HG02623 (cell line): ENCODE data around the gene CPNE5.

Source experiments
- ATAC-seq: cut with Tn5 transposase; IDR thresholded peaks from one replicate; pipeline ENCODE4 v1.9.1; 2021; ENCODE audit warnings: moderate library complexity; ENCODE audit not compliant: unreplicated experiment

CPNE5 gene

DNA sequence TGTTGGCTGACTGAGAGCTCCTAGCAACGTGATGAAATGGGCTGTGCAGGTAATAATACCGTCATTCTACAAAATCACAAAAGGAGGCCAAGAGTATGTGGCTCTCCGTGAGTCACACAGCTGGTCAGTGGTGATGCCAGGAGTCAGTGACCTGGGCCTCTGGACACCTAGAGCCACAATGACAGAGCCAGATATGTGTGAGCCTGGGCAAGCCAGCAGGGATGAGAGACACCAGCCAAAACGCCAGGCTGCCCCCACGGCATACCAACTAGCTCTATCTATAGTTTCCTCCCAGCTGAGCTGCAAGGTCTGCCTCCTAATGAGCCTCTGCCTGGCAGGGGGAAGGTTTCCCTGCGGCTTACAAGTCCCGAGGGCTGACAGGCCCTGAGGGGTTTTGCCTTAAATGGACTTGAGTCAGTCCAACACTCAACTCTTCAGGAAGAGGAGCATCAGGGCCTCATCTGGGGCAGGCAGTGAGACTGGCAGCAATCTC is 70.0 kb downstream of the CPNE5 start:
- ATAC-seq: no peak

DNA sequence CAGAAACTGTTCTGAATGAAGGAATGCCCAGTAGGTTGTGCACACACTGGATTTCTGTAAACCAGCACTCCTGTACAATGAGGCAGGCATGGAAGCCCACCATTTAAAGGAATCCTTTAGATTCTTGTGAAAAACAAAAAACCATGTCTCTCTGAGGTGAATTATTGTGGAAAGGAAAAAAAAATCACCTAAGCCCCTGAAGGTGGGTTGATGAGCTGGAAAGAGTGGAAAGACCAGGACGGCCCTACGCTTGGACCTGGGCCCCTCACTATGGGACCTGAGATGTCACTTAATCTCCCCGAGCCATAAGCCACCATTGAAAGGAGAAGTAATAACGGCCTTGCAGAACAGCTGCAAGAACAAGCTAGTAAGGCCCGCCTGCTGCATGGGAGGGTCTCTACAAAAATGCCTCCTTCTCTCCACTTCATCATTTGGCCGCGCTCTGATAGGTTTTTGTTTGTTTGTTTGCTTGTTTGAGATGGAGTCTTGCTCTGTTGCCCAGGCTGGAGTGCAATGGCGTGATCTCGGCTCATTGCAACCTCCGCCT is 72.8 kb downstream of the CPNE5 start:
- no peak for ATAC-seq

DNA sequence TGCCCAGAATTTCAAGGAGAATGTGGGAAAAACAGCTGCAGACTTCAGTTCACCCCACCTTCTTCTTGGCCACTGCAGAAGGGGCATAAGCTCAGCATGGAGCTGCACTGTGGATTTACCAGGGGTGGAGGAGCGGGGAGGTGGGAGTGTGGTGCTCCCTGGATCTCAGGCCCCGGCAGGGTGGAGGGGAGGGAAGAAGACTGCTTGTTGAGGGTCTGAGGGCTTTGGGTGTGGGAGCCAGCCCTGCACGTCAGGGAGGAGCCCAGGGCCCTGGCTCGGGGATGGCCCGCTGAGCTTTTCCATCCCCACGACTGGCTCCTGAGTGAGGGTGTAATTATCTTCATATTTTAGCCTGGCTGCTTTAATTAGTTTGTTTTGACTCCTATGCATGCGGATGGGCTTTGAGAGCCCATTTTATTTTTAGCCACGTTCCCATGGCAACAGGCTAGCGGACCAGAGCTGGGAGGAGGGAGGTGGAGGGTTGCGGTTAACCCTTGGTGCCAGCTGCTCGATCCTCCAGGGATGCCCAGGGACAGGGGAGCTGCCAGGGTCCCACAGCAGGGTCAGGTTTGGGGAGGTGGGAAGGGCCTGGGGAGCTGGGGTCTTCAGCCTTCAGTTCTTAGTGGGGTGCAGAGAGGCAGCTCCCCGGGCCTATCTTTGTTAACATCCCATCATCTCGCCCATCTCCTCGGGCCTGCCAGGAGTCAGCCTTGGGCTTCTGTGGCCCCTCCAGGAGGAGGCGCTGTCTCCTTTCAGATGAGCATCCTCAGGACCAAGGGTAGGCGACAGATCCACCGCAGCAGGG is 73.4 kb downstream of the CPNE5 start:
- peak; percentile 72 for ATAC-seq

DNA sequence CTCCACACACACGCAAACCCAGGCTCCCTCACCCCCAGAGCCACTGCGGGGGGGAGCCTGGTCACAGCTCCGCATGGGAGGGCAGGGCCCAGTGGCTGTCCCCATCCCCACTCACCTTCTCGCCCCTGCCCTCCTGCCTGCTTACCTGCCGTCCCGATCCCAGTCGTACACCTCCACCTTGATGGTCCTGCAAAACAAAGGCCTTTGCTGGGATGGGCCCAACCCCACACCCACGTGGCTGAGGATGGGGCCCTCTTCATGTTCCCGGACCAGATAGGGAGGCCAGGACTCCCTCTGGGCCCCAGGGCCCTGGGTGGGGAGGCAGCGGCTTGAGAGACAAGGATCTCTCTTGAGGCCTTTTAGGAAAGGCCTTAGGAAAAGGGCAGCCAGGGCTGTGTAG is 74.1 kb downstream of the CPNE5 start:
- ATAC-seq: no peak

DNA sequence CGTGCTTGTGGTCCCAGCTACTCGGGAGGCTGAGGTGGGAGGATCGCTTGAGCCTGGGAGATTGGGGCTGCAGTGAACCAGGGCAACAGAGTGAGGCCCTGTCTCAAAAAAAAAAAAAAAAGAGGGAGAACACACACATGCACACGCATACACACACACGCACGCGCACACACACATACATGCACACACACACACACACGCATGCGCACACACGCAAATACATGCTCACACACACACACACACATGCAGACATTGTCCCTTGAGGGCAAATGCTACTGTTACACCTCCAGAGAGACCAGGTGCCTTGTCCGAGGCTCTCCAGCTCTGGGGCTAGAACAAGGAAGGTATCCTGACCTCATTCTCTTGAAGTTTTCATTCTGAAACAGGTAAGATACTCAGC is 77.1 kb downstream of the CPNE5 start:
- ATAC-seq: no peak

DNA sequence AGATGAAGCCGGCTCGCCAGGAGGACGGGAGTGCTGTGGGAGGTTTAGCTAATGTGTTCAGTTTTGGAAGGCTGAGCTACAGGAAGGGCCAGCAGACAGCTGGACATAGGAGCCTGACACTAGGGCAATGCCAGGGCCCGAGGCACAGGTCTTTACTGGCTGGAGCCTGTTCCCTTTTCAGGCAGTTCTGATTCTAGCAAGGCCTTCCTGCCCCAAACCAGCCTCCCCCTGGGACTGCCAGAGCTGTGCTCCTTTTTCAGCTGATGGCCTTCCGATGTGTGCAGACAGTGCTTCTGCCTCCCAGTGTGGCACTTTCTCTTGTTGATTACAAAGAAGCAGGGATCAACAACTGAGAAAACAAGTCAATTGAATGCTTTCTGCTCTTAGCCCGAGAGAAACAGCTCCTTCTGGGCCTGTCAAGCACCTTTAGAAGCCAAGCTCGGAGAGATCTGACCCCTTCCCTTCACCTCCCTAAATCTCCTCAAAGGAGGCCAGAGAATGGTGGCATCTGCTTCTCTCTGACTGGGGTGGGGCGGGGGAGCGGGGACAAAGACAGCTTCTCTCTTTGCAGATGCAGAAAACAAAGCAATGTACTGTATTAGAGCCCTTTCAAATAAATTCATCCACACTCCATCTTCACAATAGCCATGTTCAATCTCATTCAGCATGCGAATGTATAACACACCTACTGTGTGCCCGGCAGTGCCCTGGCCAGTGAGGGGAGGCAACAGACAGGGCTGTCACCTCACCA is 78.4 kb downstream of the CPNE5 start:
- no peak for ATAC-seq

DNA sequence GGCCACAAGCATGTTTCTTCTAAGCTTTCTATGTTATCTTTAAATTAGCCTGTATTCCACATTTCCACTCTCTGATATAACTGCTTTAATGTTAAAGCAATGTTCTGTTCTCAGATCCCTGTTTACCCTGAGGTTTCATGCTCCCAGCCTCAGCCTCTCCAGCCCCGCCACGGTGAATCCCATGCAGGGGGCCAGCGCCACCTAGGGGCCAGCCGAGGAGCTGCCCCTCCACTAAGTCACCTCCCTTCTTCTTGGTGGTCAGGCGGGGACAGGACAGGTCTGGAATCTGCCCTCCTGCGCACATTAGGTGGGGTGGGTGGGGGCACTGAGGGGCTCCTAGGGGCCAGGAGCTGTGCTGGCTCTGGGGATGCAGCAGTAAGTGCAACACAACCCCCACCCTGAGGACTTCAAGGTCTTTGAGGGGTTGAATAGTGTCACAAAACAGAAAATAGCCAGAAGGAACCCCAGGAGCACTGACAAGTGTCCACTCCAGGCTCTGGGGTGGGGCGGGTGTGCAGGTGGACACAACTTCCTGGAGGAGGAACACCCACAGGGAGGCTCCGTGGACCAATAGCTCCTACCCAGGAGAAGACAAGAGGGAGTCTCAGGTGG is 80.0 kb downstream of the CPNE5 start:
- ATAC-seq: no peak

DNA sequence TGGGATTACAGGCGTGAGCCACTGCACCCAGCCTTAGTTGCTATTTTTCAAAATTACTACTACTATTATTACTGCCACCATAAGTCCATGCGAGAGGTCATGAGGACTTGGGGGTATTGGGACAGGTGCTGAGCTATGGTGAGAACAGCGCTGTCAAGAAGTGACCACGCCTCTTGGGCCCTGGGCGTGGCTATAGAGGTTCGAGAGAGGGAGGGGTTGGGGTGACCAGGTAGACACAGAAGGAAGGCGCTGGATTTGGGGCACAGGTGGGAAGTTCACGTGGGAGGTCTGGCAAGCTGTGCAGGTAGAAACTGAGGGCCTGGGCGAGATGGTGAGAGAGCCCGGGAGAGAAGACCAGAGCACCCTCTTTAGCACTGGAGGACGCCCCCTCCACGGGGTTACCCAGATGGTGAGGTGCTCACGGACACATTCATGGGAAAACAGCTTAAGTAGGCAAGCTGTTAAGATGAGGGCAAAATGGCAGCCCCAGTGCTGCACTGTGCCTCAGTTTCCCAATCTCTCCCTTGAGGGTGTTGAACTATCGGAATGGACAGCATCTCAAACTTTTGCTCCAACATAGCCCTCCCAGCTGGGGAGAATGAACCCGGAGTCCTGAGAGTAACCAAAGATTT is 80.6 kb downstream of the CPNE5 start:
- no peak for ATAC-seq

DNA sequence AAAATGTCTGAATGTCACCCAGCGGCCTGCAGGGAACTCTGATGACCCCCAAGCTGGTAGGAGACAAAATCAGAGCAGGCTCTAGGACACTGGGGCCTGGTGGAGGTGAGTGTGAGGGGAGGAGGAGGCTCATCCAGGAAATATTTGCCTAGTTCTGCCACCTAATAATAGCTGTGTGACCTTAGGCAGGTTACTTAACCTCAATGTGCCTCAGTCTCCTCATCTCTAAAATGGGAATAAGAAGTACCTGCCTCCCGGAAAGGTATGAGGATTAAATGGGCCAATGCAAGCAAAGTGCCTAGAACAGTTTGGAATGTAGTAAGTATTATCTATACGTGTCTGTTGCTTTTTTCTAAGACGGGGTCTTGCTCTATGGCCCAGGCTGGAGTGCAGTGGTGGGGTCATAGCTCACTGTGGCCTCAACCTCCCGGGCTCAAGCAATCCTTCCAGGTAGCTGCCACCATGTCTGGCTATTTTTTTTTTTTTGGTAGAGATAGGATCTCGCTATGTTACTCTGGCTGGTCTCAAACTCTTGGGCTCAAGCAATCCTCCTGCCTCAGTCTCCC is 81.2 kb downstream of the CPNE5 start:
- ATAC-seq: no peak

DNA sequence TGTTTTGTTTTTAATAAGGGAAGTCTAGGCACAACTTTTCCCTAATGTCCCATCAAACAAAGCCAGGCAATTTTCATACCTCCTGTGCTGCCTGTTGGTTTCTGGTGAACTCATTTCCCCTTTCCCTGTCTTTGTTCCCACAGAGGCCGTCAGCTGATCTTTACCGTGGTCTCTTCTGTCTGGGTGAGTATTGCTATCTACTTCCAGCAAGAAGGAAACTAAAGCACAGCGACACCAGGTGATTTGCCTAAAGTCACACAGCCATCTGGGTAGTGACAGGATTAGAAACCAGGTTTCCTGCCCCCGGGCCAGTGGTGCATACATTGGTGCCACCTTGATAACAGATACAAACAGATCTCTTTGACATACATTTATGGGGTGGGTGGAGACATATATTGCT is 82.0 kb downstream of the CPNE5 start:
- no peak for ATAC-seq

DNA sequence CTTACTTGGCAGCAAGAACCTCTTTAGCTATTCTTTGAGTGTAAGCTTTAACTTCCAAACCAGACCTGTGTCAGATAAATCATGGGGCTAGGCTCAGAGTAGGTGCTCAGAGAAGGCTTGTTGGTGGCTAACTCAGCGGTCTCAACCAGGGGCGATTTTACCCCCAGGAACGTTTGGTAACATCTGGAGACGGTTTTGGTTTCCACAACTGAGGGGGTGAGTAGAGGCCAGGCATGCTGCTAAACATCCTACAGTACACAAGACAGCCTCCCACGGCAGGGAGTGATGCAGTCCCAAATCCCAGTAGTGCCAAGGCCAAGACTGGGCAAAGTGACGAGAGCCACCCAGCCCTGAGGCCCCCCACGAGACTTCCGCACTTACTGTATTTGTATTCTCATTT is 82.5 kb downstream of the CPNE5 start:
- ATAC-seq: no peak

DNA sequence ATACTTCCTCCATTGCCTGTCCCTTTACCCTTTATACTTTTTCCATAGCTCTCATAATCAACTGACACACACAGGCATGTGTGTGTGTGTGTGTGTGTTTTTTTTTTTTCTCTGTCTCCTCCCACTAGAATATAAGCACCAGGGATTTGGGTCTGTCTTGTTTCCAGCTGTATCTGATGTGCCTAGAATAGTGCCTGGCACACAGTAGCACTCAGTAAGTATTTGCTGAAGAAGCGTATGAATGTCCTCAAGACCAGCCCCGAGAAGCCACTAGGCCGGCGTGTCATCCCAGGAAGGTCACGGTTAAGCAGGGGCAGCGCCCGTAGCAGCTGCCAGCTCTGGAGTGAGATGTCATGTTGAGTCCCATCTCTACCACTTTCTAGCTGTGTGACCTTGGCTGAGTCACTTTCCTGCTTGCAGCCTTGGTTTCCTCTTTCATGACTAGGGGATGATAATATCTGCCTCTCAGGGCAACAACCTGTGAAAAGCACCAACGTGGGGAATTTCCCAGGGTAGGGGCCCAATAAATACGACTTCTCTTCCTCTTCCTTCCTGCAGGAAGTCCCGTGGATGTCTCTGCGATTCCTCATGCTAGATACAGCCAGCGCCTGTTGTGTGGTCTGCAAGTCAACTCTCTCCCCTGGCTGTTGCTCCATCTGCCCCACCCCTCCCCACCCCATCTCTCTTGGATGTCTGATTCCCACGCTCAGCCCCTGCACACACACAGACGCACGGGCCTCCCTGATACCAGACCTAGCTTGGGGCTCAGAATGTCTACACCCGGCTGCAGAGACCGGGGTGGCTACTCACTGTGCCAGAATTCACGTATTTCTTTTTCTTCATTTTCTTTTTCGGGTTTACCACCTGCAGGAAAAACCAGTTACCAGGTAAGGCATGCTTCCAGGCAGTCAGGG is 83.6 kb downstream of the CPNE5 start:
- no peak for ATAC-seq

DNA sequence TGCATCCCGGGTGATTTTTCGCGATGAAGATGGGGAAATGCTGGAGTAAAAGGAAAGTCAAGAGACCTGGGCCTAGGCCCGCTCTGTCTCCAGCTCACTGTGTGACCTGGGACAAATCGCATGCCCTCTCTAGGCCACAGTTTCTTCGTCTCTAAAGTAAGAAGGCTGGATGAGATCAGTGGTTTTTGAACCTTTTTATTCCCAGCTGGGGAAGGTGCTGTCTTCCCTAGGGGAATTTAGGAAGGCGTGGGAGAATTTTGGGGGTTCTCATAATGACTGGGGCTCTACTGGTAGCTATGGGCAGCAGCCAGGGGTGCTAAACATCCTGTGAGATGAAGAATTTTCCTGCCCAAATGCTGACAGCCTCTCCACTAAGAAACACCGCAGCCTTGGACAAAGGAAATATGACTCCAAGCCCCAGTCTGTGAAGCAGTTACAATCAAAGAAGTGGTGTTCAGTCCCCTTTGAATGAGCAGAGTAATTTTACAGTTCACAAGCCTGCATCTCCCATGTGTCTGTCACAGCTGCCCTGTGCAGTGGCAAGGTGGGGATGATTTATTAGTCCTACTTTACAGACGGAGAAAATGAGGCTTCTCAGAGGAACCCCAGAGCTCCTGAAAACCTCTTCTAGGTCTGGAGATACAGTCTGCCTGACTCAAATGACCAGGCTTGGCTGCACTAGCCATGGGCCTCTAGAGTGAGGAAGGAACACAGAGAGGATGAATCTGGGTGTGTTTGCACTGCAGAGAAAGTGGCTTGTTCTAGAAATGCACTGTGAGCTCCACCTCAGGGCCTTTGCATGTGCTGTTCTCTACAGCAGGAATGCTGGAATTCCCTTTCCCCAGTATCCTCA is 84.4 kb downstream of the CPNE5 start:
- no peak for ATAC-seq

DNA sequence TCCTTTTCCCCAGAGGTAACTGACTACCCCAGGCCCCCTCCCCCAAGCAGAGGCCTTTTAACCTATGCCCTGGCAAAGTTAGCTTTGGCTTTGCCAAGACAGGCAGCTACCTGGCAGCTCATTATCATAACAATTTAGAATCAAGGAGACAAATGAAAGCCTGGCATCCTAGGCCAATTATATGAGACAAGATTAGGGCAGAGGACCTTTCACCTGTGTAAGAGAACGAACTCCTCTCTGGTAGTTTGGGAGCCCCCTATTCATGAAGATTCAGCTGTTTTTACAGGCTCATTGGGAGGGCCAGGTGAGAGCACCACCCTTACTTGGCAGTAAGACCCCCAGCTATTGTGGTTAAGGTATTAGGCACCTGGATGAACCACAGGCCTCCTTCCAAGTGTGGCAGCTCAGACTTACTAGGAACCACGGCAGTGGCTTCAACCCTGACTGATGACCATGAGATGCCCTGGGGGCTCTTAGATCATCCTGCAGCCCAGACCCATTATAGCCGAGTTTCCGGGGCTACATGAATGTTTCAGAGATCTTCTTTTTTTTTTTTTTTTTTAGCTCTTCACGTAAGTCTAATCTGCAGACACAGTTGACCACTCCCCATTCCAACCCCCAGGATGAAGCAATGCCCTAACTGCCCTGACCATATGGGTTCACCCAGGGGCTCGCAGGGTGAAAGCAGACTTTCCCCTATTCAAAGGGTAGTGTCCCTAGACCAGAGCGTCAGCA is 85.4 kb downstream of the CPNE5 start:
- ATAC-seq: no peak

DNA sequence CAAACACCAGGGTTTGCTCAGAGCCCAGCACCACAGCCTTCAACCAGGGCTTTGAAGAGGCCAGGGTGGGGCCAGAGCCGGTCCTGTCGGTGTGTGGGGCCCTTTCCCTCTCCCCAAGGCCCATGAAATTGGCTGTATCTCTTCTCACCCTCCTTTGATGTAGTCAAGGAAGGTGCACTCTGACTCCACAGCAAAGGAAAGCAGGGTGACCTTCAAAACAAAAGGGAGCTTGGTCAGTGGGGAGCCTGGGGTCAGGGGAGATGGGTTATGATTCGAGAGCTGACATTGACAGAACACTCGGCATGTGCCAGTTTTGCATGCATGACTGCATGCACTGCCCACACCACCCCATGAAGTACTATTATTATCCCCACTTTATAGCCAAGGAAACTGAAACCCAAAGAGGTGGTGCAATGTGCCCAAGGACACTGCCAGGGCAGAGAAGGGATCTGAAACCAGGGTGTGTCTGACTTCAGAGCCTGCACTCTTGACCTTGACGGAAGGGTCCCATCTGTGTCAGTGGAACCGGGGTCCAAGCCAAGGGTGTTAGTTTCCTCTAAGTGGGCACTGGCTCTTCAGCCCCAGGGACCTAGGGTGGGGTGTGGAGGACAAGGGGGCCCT is 86.2 kb downstream of the CPNE5 start:
- ATAC-seq: peak; percentile 33

DNA sequence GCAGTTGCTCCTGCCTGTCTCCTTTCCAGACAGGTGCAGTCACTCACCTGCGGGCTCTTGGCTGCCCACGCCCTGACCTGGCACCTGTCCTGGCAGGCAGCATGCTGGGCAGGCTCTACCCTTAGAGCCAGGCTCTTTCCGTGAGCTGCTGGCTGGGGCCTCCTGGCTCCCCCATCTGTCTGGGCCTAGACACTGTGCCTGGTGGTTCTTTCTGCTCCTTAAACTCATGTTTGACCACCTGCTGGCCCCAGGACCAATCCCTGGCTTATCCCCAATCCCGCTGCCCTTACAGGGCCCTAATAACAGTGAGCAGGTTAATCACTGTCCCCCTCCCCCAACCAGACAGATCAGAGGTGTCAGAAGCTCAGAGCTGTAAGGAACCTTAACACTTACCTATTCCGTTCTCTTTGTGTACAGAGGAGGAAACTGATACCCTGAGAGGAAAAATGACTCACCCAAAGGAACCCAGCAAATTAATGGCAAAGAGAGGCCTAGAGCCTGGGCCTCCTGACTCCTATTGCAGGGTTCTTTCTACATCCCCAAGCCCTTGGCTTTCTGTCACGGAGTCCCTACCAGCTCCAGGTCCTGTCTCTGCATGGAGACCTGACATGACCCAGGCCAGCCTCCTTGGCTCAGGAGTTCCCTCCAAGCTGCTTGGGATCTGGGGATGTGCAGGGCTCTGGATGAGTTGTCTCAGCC is 86.9 kb downstream of the CPNE5 start:
- no peak for ATAC-seq

DNA sequence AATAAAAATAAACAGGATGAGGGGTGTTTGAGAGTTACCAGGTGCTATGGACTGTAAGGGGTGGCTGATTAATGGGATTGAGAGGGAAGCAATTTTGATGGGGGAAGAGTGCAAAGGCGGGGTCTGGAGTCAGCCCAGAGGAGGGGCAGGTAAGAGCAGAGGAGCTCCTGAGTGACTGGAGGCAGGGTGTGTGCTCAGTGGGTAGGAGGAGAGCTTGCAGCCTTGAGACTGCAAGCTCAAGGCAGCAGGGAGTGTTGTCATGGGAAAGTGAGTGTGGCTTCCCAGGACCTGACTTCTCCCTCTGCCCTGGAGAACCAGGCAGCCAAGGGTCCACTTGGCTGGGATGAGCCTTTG is 87.4 kb downstream of the CPNE5 start:
- no peak for ATAC-seq
